GM13977 (cell line): ENCODE data around the gene TMPRSS2.

Source experiments
- DNase-seq: peaks from one replicate; pipeline ENCODE4 v3.0.0; 2012; ENCODE audit warnings: low spot score
- in situ Hi-C: fragments of 300-500 bp; cut with MboI; formaldehyde crosslinking; loops from one replicate; pipeline ENCODE4 v1.12.0; 2022; ENCODE audit warnings: low sequenced_read_pairs, low pct_unique_long_range_greater_than_20kb, mixed read lengths, inconsistent platforms; ENCODE audit not compliant: unreplicated experiment
- TF ChIP-seq, protein P1 (sequence below): IDR thresholded peaks from 2 replicates; pipeline ENCODE4 v1.5.1; 2012; ENCODE audit warnings: mild to moderate bottlenecking, control low read depth; ENCODE audit not compliant: insufficient read depth; ENCODE audit errors: extremely low read depth, missing control alignments

Gene TMPRSS2

GRCh38 chr21:41542727-41543126 is 34.8 kb upstream of the TMPRSS2 start:
- TF ChIP-seq, protein P1, sequence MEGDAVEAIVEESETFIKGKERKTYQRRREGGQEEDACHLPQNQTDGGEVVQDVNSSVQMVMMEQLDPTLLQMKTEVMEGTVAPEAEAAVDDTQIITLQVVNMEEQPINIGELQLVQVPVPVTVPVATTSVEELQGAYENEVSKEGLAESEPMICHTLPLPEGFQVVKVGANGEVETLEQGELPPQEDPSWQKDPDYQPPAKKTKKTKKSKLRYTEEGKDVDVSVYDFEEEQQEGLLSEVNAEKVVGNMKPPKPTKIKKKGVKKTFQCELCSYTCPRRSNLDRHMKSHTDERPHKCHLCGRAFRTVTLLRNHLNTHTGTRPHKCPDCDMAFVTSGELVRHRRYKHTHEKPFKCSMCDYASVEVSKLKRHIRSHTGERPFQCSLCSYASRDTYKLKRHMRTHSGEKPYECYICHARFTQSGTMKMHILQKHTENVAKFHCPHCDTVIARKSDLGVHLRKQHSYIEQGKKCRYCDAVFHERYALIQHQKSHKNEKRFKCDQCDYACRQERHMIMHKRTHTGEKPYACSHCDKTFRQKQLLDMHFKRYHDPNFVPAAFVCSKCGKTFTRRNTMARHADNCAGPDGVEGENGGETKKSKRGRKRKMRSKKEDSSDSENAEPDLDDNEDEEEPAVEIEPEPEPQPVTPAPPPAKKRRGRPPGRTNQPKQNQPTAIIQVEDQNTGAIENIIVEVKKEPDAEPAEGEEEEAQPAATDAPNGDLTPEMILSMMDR, result no peak
- DNase-seq, result no peak
- in situ Hi-C loops, result no loop called here

DNA sequence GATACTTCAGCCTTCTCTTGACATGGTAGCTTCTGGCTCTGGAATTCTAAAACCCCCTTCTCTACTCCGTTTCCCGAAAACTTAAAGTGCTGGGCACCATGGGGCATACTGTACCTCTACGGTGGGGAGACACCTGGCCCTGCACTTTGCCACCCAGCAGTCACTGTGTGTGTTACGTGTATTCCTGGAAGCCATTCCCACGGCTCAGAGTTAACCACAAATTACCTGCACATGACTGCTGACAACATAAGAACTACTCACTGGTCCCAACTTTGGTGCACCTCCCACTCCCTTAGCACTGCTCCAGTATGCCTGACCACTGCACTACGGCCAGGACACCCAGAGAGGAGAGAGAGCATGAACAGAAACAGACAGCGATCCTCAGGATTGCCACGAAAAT is 29.4 kb upstream of the TMPRSS2 start:
- no peak for DNase-seq
- TF ChIP-seq, protein P1, result no peak
- in situ Hi-C loops, result no loop called here

DNA sequence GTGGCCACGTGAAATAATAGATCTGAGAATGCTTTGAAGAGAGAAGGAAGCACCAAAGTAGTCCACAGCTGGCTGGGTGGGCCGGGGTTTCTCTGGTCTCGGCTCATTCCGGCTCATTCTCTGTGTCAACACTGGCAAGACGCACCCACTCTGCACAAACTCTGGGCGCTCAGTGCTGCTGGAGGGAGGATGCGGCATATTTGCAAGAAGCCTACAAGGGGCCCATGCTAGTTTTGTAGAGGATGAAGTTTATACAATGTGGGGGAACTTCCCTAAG is 28.8 kb upstream of the TMPRSS2 start:
- no peak for DNase-seq
- in situ Hi-C loops, result no loop called here

GRCh38 chr21:41536076-41536826 is 28.3 kb upstream of the TMPRSS2 start:
- TF ChIP-seq, protein P1, result no peak
- no peak for DNase-seq
- in situ Hi-C loops, result no loop called here

More for the DNA sequence above, 28.8 kb upstream of the TMPRSS2 start:
- TF ChIP-seq, protein P1, result no peak

GRCh38 chr21:41530366-41530765 is 22.4 kb upstream of the TMPRSS2 start:
- in situ Hi-C loops, result no loop called here
- no peak for DNase-seq
- TF ChIP-seq, protein P1, result no peak

DNA sequence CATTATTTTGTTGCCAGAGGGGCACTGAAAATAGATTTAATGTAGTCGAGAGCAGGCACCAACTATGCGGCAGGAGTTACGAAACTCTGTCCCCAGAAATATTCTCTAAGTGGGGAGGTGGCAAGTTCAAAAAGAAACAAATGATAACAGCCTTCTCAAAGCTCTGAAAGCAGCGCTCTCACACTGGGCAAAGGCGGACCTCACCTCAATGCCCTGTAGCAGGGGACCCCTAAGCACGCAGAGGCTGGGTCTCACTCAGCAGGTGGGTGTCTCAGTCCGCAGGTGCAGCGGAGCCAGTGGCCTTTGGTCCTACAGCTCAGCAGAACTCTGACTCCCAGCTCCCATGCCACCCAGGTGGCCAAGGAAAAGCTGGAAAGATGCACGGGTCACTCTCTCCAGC is 21.8 kb upstream of the TMPRSS2 start:
- DNase-seq, result no peak
- in situ Hi-C loops, result no loop called here

More for the DNA sequence above, 21.8 kb upstream of the TMPRSS2 start:
- TF ChIP-seq, protein P1, result no peak
